GM12878 (cell line): ENCODE results near the gene NTSR1. TPM values are rescaled to one million over a fixed set of nuclear protein-coding genes. Genes with fewer than 3 reads are reported as not detected.
A peak's percentile ranks its signal among the peaks of the same experiment; 100 is the strongest.

Experiments used
- ATAC-seq: fragments of 200-7000 bp; cut with Tn5 transposase; 3 replicates; pipeline ENCODE4 v1.9.1; 2020; ENCODE audit warnings: mild to moderate bottlenecking, moderate library complexity
- BruUV-seq: library from RNA; stranded (reverse); fragments of 400-500 nt; replicated peaks from 2 replicates; lab custom pipeline; 2021; lab: Mats Ljungman, UMichigan
- CTCF ChIA-PET: fragments of 300-600 bp; sonication (Branson Sonifier 250); formaldehyde crosslinking; extraction: SDS; loops from one replicate; lab custom pipeline; 2021; ENCODE audit warnings: inconsistent platforms; lab: Yijun Ruan, JAX
- POLR2A ChIA-PET: fragments of 350-600 bp; formaldehyde crosslinking; extraction: SDS; loops from one replicate; lab custom pipeline; 2021; ENCODE audit warnings: inconsistent platforms; lab: Charles Lee
- RAD21 ChIA-PET: fragments of 300-600 bp; sonication (Branson Sonifier 250); formaldehyde crosslinking; loops from one replicate; lab custom pipeline; 2023; ENCODE audit warnings: antibody characterized with exemption; ENCODE audit not compliant: unreplicated experiment; lab: Charles Lee
- SMC1A ChIA-PET: fragments of 300-600 bp; sonication (Branson Sonifier 250); formaldehyde crosslinking; loops from one replicate; lab custom pipeline; 2023; ENCODE audit not compliant: unreplicated experiment, uncharacterized antibody; lab: Charles Lee
- DNase-seq: peaks from one replicate; pipeline ENCODE4 v3.0.0-alpha.2; 2011; ENCODE audit warnings: low read depth, low spot score
- FAIRE-seq: peaks from 3 replicates; lab custom pipeline; 2011; peaks lifted over from hg19 to GRCh38; lab: Jason Lieb, UNC
- H2AFZ ChIP-seq: 2 replicates; pipeline ENCODE4 v1.6.0; 2011; ENCODE audit warnings: low read depth, low read length, control low read depth; ENCODE audit not compliant: control insufficient read depth
- H3K27ac ChIP-seq: 2 replicates; pipeline ENCODE4 v1.5.1; 2011; ENCODE audit warnings: control low read depth; ENCODE audit not compliant: control insufficient read depth, insufficient read depth
- H3K27me3 ChIP-seq, 2 experiments: replicated peaks in 1 of 2; 2 replicates each; pipeline versions ENCODE4 v1.6.0 to v1.6.1; 2011; ENCODE audit warnings: low read length in 1 of 2; ENCODE audit not compliant: control insufficient read depth in 2 of 2, insufficient read depth in 2 of 2
- H3K36me3 ChIP-seq, 2 experiments: 2 replicates each; pipeline ENCODE4 v1.5.1; 2011; ENCODE audit warnings: low read length in 1 of 2; ENCODE audit not compliant: control insufficient read depth in 2 of 2, insufficient read depth in 2 of 2
- H3K4me1 ChIP-seq: 2 replicates; pipeline ENCODE4 v1.6.1; 2011; ENCODE audit warnings: mild to moderate bottlenecking, low read length, moderate library complexity, mixed read lengths; ENCODE audit not compliant: control insufficient read depth, insufficient read depth
- H3K4me2 ChIP-seq: 2 replicates; pipeline ENCODE4 v1.6.0; 2011; ENCODE audit warnings: control low read depth; ENCODE audit not compliant: control insufficient read depth, insufficient read depth
- H3K4me3 ChIP-seq: fragments of 200-600 bp; sonication (generic); 2 replicates; pipeline ENCODE4 v1.5.1; 2016
- H3K79me2 ChIP-seq: 2 replicates; pipeline ENCODE4 v1.6.0; 2011; ENCODE audit warnings: low read length; ENCODE audit not compliant: control insufficient read depth, insufficient read depth
- H3K9ac ChIP-seq: 2 replicates; pipeline ENCODE4 v1.8.0; 2011; ENCODE audit warnings: low read length, control low read depth, mixed read lengths; ENCODE audit not compliant: control insufficient read depth, insufficient read depth
- H3K9me3 ChIP-seq: replicated peaks from 3 replicates; pipeline ENCODE4 v1.5.1; 2011; ENCODE audit warnings: mild to moderate bottlenecking, low read length; ENCODE audit not compliant: control insufficient read depth, insufficient read depth
- H4K20me1 ChIP-seq: 2 replicates; pipeline ENCODE4 v1.6.0; 2011; ENCODE audit not compliant: control insufficient read depth, insufficient read depth
- FOXK2 ChIP-seq: fragments of 450-650 bp; IDR thresholded peaks from 2 replicates; pipeline ENCODE4 v1.6.1; 2017; ENCODE audit warnings: mild to moderate bottlenecking, moderate library complexity
- KDM1A ChIP-seq: fragments of 200-600 bp; sonication (generic); IDR thresholded peaks from 2 replicates; pipeline ENCODE4 v1.6.1; 2016; ENCODE audit warnings: borderline replicate concordance
- NFYA ChIP-seq: IDR thresholded peaks from 2 replicates; pipeline ENCODE4 v1.6.1; 2011; ENCODE audit warnings: low read depth, mild to moderate bottlenecking, low read length, improper control_type of control experiment, borderline replicate concordance
- WGBS: methylation state at CpG from one replicate; pipeline ENCODE4 v1.1.6; 2016; ENCODE audit warnings: low lambda C conversion rate; ENCODE audit not compliant: insufficient replicate concordance, insufficient coverage; ENCODE audit errors: missing lambda C conversion rate; 5-methylcytosine and 5-hydroxymethylcytosine counted together
- in situ Hi-C: fragments of 300-500 bp; cut with MboI; formaldehyde crosslinking; loops from 9 replicates; pipeline ENCODE4 v1.14.3; 2018; ENCODE audit warnings: mixed read lengths
- intact Hi-C: fragments of 100-400 bp; cut with micrococcal nuclease; formaldehyde crosslinking; loops from one replicate; pipeline ENCODE4 v1.14.2; 2022; ENCODE audit not compliant: unreplicated experiment
- polyA plus RNA-seq, 11 experiments: library from polyadenylated mRNA; depleted of rRNA in 4 of 11; unstranded in 6 of 11; stranded (reverse) in 5 of 11; fragments of >200 nt; fragmentation: Nextera tagmentation in 4 of 11; fragmentation: Illumina TruSeq in 1 of 11; extraction: Ambion mirVana in 4 of 11; extraction: Trizol in 1 of 11; gene quantifications; 1 replicate in 1 of 11; 2 replicates in 10 of 11; pipeline versions ENCODE4 v1.2.1 to v1.2.3, GENCODE V29; 2011 to 2016; ENCODE audit warnings: inconsistent platforms in 2 of 11, missing spikeins in 2 of 11, low read depth in 1 of 11
- total RNA-seq, 4 experiments: library from RNA; depleted of rRNA in 3 of 4; stranded (reverse); fragments of >200 nt in 3 of 4; fragmentation: Illumina TruSeq in 1 of 4; extraction: Trizol in 1 of 4; gene quantifications; 2 replicates each; pipeline versions ENCODE4 v1.2.1 to v1.2.3, GENCODE V29; 2013 to 2021
- TF ChIP-seq, protein P1 (sequence below): fragments of 450-650 bp; IDR thresholded peaks from 2 replicates; pipeline ENCODE4 v1.6.1; 2016; ENCODE audit warnings: mild to moderate bottlenecking
- TF ChIP-seq, protein P2 (sequence below): fragments of 450-650 bp; IDR thresholded peaks from 2 replicates; pipeline ENCODE4 v1.6.1; 2014; ENCODE audit warnings: mild to moderate bottlenecking

Gene NTSR1
- total and polyA plus RNA-seq, 10 of the 15 experiments (the other 5 are each of a cell fraction or from before 2014, with no cell fraction given): not detected

DNA sequence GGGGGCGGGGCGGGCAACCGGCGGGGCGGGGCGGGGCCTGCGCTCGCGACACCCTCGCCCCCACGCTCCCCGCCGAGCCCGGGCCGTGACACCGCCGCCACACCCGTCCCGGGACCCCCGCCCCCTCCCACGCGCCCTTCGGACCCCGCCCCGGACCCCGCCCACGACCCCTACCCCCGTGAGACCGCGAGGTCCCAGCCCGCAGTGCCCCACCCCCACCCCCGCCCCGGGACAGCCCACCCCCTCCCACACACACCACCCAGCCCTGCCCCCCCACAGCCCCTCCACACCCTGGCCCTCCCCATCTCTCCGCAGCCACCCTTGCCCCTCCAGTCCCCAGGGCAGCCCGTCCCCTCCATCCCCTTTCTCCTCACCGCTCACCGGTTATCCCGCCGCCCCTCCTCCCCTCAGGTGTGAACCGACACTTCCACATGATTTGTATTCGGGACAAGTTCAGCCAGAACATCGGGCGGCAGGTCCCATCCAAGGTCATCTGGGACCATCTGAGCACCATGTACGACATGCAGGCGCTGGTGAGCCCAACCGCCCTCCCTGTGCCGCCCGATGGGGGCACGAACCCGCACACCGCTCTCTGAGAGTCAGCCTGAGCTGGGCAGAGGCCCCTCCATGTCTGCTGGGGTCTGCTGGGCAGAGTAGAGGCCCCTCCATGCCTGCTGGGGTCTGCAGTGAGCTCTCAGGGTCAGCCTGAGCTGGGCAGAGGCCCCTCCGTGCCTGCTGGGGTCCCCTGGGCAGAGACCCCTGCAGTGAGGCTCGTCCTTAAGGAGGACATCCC lies 88.3 kb downstream of the NTSR1 start:
- POLR2A ChIA-PET: interaction anchor here (0.6 to 3.1 kb wide), 8 partner anchors 8 to 177 kb away, joined by 3 to 19 read pairs (median 6); partner anchors contain the start of genes GID8, OGFR and SLCO4A1
- Histone ChIP-seq H3K9me3 (no peaks in the 10 kb centered on the region), H4K20me1 (no peaks in the 10 kb centered on the region), H3K4me1 (peaks cover 17% of the 10 kb centered on the region), H3K4me3 (peak overlapping the region; percentile 78), H3K36me3 (peaks cover 5 to 11% of the 10 kb centered on the region in 2 experiments), H3K27ac (peak overlapping the region; percentile 71; the same call in 1 of the 2 replicates), H2AFZ (peak overlapping the region; percentile 83; the same call in 1 of the 2 replicates), H3K9ac (peak overlapping the region; percentile 65), H3K27me3 (no peaks in the 10 kb centered on the region; a peak in 1 of 4 replicates), H3K4me2 (peak overlapping the region; percentile 84), H3K79me2 (peaks cover 7% of the 10 kb centered on the region)
- in situ Hi-C loops (loop anchor here (10.0 kb wide), 1 partner anchor 142 kb away; no protein-coding TSS in a partner anchor), intact Hi-C loops (no loop called here)
- TF ChIP-seq, protein P1, sequence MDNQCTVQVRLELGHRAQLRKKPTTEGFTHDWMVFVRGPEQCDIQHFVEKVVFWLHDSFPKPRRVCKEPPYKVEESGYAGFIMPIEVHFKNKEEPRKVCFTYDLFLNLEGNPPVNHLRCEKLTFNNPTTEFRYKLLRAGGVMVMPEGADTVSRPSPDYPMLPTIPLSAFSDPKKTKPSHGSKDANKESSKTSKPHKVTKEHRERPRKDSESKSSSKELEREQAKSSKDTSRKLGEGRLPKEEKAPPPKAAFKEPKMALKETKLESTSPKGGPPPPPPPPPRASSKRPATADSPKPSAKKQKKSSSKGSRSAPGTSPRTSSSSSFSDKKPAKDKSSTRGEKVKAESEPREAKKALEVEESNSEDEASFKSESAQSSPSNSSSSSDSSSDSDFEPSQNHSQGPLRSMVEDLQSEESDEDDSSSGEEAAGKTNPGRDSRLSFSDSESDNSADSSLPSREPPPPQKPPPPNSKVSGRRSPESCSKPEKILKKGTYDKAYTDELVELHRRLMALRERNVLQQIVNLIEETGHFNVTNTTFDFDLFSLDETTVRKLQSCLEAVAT: 0 out of 2 replicates have a peak, but pooled peaks have one; percentile 24
- TF ChIP-seq NFYA (no peak), KDM1A (no peak), FOXK2 (peak; percentile 13; the same call in 1 of the 2 replicates)
- TF ChIP-seq, protein P2, sequence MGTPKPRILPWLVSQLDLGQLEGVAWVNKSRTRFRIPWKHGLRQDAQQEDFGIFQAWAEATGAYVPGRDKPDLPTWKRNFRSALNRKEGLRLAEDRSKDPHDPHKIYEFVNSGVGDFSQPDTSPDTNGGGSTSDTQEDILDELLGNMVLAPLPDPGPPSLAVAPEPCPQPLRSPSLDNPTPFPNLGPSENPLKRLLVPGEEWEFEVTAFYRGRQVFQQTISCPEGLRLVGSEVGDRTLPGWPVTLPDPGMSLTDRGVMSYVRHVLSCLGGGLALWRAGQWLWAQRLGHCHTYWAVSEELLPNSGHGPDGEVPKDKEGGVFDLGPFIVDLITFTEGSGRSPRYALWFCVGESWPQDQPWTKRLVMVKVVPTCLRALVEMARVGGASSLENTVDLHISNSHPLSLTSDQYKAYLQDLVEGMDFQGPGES: no peak
- SMC1A ChIA-PET: interaction anchor here (0.8 kb wide), 1 partner anchor 11 kb away, joined by 3 read pairs; no protein-coding TSS in a partner anchor
- DNase-seq: no peak
- no peak for FAIRE-seq
- ATAC-seq: no peak; the same call in 1 of the 3 replicates
- CTCF ChIA-PET: interaction anchor here (5.0 kb wide), 1 partner anchor 10 kb away, joined by 43 read pairs; no protein-coding TSS in a partner anchor
- RAD21 ChIA-PET: interaction anchor here (0.6 to 1.2 kb wide), 3 partner anchors 11 to 155 kb away, joined by 3 to 5 read pairs (median 3); partner anchors contain the start of gene SLCO4A1
- BruUV-seq: no TSS peak
- 41% methylated on average over 23 of the region's 53 CpGs for WGBS
